WI38 (cell line): ENCODE data around the gene OSBPL2.

Experiments used
- H3K4me3 ChIP-seq: 2 replicates; pipeline ENCODE4 v1.5.1; 2011; ENCODE audit warnings: low read depth, mild to moderate bottlenecking, control low read depth, low read length
- TF ChIP-seq, protein P1 (sequence below): IDR thresholded peaks from 2 replicates; pipeline ENCODE4 v1.5.1; 2012; ENCODE audit warnings: low read depth, mild to moderate bottlenecking, control low read depth, low read length

Gene OSBPL2

DNA sequence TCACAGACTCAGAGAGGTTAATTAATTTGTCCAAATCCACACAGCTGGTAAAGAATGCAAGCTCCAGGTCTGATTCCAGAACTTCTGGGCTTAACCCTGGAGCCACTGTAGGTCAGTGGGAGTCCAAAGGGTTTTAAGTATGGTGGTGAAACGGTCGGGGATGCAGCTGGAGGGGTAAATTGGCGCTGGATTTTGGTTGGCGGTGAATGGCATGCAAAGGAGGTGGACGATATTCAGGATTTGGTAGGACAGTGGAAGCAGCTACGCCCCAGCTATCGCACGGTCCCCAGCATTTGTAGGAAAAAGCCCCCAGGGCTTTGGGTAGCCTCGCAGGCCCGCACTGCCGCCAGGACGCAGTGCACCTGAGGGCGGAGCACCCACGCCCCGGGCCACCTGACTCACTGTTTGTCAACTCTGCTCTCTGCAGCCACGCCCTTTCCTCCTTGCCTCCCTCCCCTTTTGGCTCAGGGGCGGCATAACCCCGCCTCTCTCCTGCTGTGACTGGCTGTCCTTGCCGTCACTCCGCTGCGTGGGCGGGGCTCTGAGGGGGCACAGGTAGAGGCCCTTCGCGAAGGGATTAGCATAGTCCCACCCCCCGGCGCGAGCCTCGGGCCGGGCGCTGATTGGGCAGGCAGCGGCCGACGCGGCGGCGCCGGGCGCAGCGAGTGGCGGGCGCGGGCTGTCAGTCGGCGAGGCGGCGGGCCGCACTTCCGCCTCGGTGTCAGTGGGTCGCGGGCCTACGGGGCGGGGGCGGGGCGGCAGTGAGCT, at the start of gene OSBPL2:
Gene OSBPL2 (plus strand): TSS at position 721 of the 768 bp plus-strand sequence. CDS start 17,664 bp downstream, outside the sequence.
- TF ChIP-seq, protein P1, sequence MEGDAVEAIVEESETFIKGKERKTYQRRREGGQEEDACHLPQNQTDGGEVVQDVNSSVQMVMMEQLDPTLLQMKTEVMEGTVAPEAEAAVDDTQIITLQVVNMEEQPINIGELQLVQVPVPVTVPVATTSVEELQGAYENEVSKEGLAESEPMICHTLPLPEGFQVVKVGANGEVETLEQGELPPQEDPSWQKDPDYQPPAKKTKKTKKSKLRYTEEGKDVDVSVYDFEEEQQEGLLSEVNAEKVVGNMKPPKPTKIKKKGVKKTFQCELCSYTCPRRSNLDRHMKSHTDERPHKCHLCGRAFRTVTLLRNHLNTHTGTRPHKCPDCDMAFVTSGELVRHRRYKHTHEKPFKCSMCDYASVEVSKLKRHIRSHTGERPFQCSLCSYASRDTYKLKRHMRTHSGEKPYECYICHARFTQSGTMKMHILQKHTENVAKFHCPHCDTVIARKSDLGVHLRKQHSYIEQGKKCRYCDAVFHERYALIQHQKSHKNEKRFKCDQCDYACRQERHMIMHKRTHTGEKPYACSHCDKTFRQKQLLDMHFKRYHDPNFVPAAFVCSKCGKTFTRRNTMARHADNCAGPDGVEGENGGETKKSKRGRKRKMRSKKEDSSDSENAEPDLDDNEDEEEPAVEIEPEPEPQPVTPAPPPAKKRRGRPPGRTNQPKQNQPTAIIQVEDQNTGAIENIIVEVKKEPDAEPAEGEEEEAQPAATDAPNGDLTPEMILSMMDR, result no peak
- peak within 1 kb of the TSS; percentile 76 for H3K4me3 ChIP-seq

DNA sequence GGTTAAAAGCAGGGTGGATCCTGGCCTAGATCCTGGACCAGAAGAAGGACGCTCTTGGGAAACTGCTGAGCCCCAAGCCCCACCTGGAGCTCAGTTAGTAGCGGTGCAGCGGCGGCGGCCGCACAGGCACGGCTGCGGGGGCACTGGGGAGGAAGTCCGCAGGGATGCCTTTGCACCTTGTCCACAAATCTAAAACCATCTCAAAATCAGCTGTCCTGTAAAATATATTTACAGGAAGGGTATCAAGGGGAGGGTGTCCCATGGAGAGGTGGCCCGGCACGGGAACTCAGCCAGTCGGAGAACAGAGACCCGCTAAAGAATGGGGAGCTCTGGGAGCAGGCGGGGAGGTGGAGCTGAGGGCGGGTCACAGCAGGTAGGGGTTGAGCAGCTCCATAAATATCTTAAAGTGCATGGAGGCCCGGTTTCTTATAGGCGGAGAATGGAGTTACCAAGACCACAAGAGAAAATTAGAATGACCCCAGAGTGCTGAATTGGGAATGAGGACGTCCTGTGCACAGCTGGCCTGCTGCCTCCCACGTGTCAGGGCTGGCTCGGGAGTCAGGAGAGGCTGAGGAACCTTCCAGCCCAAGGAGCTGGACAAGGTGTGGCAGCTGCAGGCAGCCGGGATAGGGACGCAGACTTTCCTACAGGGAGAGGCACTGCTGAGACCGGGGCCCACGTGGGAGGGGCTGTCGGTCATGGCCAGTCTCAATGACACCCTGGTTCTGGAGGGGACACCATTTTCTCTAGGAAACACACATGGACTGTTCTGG, 47.5 kb upstream of the OSBPL2 start:
- TF ChIP-seq, protein P1, result no peak
- H3K4me3 ChIP-seq, result no peak overlapping the region

DNA sequence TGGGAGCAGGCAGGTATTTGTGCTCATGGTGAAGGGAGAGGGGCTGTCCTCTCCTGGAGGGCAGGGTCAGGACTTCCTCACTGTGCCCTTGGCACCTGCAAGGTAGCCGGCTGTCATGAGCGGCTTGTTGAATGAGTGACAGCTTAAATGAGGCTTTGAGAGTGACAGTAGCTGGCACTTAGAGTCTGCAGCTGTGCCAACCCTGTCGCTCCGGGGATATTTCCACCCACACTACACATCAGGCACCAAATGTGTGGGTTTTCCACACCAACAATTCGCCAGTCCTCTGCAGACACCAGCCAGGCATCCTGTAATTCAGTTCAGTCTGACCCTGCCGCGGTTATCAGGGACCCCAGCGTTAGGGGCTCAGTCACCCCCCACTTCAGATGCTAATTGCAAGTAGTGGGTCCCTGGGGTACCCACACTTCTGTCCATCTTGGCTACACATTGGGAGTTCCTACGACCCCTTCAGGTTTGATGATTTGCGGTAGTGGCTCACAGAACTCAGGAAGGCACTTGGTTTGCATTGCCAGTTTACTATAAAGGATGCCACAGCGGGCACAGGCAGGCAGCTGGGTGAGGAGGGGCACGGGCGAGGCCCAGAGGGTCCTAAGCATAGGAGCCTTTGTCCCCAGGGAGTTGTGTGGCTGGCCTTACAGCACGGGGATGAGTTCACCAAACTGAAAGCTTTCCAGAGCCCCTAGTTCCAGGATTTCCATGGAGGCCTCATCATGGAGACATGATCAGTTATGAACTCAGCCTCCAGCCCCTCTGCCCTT, 46.4 kb upstream of the OSBPL2 start:
- TF ChIP-seq, protein P1, result no peak
- no peak overlapping the region for H3K4me3 ChIP-seq

DNA sequence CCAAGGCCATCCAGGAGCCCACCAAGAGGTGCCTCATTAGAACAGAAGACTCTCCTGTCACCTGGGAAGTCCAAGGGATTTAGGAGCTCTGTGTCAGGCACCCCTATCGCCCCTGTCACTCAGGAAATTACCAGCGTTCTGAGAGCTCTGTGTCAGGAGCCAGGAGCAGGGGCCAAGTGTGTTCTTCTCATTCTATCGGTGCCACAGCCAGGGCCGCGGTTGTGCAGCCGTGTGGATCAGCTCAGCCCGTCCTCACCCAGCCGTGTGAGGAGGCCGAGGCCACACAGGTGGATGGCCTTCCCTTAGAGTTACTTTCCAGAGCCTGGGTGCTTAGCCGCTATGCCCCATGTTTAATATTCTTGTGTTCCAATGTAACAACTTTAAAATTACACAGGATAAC, 45.7 kb upstream of the OSBPL2 start:
- TF ChIP-seq, protein P1, result no peak

GRCh38 chr20:62193079-62194025, 45.0 kb upstream of the OSBPL2 start:
- no peak overlapping the region for H3K4me3 ChIP-seq
- TF ChIP-seq, protein P1, result no peak

More for the DNA sequence above, 45.7 kb upstream of the OSBPL2 start:
- no peak overlapping the region for H3K4me3 ChIP-seq

DNA sequence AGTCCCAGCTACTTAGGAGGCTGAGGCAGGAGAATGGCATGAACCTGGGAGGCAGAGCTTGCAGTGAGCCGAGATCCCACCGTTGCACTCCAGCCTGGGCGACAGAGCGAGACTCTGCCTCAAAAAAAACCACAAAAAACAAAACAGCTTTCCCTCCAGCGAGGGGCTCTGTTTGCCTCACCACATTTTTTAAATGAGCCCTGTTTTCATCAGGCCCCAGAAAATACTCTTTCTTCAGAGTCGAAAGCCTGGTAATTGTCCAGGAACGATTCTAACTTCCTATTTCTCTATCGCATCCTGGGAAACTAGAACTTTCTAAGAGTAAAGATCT, 43.3 kb upstream of the OSBPL2 start:
- H3K4me3 ChIP-seq, result no peak overlapping the region
- TF ChIP-seq, protein P1, result no peak
